ENCODE measurements around the gene CDH3. TPM values are rescaled to one million over a fixed set of nuclear protein-coding genes. Genes with fewer than 3 reads are reported as not detected.

The CDH3 gene
- polyA plus RNA-seq, 1 donor (not counting 4 experiments of a cell fraction or from before 2014, with no cell fraction given), result 366 TPM

- Histone ChIP-seq H3K27me3 (ENCODE audit: control insufficient read depth, extremely low read depth, insufficient read depth, low read length) (no peaks in the 10 kb centered on the region), H3K79me2 (ENCODE audit: control insufficient read depth, insufficient read depth, low read length) (peaks cover 75% of the 10 kb centered on the region), H3K27ac (ENCODE audit: control insufficient read depth, insufficient read depth, low read length) (no peak overlapping the region), H3K9me3 (ENCODE audit: control insufficient read depth, low read depth, low read length) (no peaks in the 10 kb centered on the region), H3K4me3 (ENCODE audit: control insufficient read depth in 2 of 3, extremely low read depth in 1 of 3, insufficient read depth in 2 of 3, low read depth in 1 of 3, low read length in 3 of 3) (no peak overlapping the region), H4K20me1 (ENCODE audit: control insufficient read depth, extremely low read depth, insufficient read depth, low read length) (peaks cover 5% of the 10 kb centered on the region), H3K36me3 (ENCODE audit: control insufficient read depth in 2 of 2, extremely low read depth in 1 of 2, insufficient read depth in 2 of 2, low read length in 2 of 2) (peaks cover 19 to 30% of the 10 kb centered on the region in 2 experiments), H3K9ac (ENCODE audit: control insufficient read depth, extremely low read depth, insufficient read depth, low read length) (no peak overlapping the region), H3K4me1 (ENCODE audit: control insufficient read depth, extremely low read depth, insufficient read depth, low read length) (peaks cover 38% of the 10 kb centered on the region), H3K9me1 (ENCODE audit: control insufficient read depth, extremely low read depth, insufficient read depth, low read length) (peaks cover 2% of the 10 kb centered on the region), H3K4me2 (ENCODE audit: control insufficient read depth, extremely low read depth, insufficient read depth, low read depth, low read length) (no peak overlapping the region), H2AFZ (ENCODE audit: control insufficient read depth, low read length) (no peak overlapping the region)
- dilution Hi-C loops (cut with MboI; ENCODE audit: extremely low pct_ligation_motif_present, low sequenced_read_pairs), result no loop called here
- TF ChIP-seq EZH2 (IDR thresholded peaks at IDR 0.05; ENCODE audit: low read length) (no peak), CTCF (optimal IDR thresholded peaks at IDR 0.05 in 1 of 3, IDR thresholded peaks at IDR 0.05 in 1 of 3, conservative IDR thresholded peaks at IDR 0.05 in 1 of 3; ENCODE audit: extremely low read depth in 1 of 3, insufficient read depth in 2 of 3, low read length in 3 of 3) (peak in 2 of 3 experiments; percentile 24 to 51)
- FAIRE-seq (peak; percentile 32), DNase-seq (ENCODE audit: low read depth, low spot score) (no peak)
Measured at GRCh38 chr16:68749432-68749831, 104.3 kb downstream of the CDH3 start.

Small RNA genes within 50 kb of the gene (small RNA-seq; reads per million reads assigned to genes)
- gene HSPE1P5 (ENCODE audit: insufficient read length in 3 of 3, low read depth in 3 of 3, low replicate concordance in 1 of 3) (0 reads per million in 3 experiments), gene RF01233 (ENCODE audit: insufficient read length in 3 of 3, low read depth in 3 of 3, low replicate concordance in 1 of 3) (0 reads per million in 3 experiments), gene RNA5SP429 (ENCODE audit: insufficient read length in 3 of 3, low read depth in 3 of 3, low replicate concordance in 1 of 3) (0 to 0.50 (median 0.33) reads per million in 3 experiments)

Other genes with a start within 250 kb of the CDH3 start
- 0.05 to 0.34 TPM (median 0.14 TPM) in 3 replicates for gene SMPD3, start 196.8 kb upstream of the CDH3 start, polyA plus RNA-seq
- 11.3 to 16.9 TPM (median 15.3 TPM) in 3 replicates for gene ZFP90, start 106.0 kb upstream of the CDH3 start, polyA plus RNA-seq
- 247 to 378 TPM (median 285 TPM) in 3 replicates for gene CDH1, start 92.0 kb downstream of the CDH3 start, polyA plus RNA-seq
- 9.4 to 13.1 TPM (median 13.0 TPM) in 3 replicates for gene TANGO6, start 198.2 kb downstream of the CDH3 start, polyA plus RNA-seq

All from keratinocyte (primary cell).